GM10266 (cell line): ENCODE data around the gene SMCO2.

Source experiments
- DNase-seq: peaks from one replicate; pipeline ENCODE4 v3.0.0; 2012; ENCODE audit errors: extremely low spot score
- TF ChIP-seq, protein P1 (sequence below): IDR thresholded peaks from 2 replicates; pipeline ENCODE4 v1.5.1; 2012; ENCODE audit warnings: mild to moderate bottlenecking, low read depth; ENCODE audit not compliant: control insufficient read depth, insufficient read depth; ENCODE audit errors: missing control alignments

SMCO2 gene

GRCh38 chr12:27446436-27446835 is at the start of gene SMCO2:
Gene SMCO2 (plus strand): TSS chr12:27446736. CDS start chr12:27470632, 23,896 bp downstream.
- TF ChIP-seq, protein P1, sequence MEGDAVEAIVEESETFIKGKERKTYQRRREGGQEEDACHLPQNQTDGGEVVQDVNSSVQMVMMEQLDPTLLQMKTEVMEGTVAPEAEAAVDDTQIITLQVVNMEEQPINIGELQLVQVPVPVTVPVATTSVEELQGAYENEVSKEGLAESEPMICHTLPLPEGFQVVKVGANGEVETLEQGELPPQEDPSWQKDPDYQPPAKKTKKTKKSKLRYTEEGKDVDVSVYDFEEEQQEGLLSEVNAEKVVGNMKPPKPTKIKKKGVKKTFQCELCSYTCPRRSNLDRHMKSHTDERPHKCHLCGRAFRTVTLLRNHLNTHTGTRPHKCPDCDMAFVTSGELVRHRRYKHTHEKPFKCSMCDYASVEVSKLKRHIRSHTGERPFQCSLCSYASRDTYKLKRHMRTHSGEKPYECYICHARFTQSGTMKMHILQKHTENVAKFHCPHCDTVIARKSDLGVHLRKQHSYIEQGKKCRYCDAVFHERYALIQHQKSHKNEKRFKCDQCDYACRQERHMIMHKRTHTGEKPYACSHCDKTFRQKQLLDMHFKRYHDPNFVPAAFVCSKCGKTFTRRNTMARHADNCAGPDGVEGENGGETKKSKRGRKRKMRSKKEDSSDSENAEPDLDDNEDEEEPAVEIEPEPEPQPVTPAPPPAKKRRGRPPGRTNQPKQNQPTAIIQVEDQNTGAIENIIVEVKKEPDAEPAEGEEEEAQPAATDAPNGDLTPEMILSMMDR: no peak
- DNase-seq: no peak

- TF ChIP-seq, protein P1: no peak
- DNase-seq: no peak
These were observed 48.1 kb upstream of the SMCO2 start for GRCh38 chr12:27398466-27398865.

GRCh38 chr12:27399074-27399473 is 47.5 kb upstream of the SMCO2 start:
- no peak for DNase-seq
- TF ChIP-seq, protein P1: no peak

DNA sequence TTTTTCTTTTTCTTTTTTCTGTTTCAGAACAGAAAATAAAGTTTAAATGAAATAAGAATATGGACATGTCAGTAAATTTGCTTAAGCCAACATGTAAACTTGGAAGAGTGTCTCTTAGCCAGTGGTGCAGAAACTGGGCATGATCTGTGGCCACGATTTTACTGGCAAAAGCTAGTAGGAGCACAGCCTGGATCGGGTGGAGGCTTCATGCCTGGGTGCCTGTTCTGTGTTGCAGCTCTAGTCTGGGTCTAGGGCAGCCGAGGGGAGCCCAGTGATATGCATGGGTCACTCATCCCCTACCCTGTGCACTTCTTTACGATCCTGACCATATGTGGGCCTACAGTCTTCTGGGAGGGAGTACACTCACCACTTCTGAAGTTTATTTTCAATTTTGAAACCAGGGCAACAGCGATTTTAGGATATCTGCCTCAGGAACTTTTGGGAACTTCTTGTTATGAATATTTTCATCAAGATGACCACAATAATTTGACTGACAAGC is 45.6 kb upstream of the SMCO2 start:
- DNase-seq: no peak
- TF ChIP-seq, protein P1: no peak

- TF ChIP-seq, protein P1: no peak
- no peak for DNase-seq
These were observed 34.5 kb upstream of the SMCO2 start for GRCh38 chr12:27412047-27412446.

DNA sequence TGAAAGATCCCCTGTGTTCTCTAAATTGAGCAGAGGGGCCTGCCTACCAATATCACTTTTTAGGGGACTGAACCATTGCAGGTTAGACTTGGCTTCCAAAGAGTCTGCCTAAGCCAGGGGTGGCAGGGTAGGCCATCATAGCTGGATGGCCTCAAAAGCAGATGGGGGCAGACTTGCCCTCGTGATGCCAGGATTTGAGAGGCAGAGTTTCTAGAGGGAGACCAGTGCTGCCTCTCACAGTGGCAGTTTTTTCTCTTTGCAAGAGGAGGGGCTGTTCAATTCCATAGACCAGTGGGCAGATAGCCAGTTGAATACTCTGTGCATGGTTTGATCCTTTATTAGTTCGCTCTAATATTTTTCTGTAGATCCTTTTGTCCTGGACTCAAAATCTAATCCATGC is 23.8 kb upstream of the SMCO2 start:
- DNase-seq: no peak
- TF ChIP-seq, protein P1: no peak

DNA sequence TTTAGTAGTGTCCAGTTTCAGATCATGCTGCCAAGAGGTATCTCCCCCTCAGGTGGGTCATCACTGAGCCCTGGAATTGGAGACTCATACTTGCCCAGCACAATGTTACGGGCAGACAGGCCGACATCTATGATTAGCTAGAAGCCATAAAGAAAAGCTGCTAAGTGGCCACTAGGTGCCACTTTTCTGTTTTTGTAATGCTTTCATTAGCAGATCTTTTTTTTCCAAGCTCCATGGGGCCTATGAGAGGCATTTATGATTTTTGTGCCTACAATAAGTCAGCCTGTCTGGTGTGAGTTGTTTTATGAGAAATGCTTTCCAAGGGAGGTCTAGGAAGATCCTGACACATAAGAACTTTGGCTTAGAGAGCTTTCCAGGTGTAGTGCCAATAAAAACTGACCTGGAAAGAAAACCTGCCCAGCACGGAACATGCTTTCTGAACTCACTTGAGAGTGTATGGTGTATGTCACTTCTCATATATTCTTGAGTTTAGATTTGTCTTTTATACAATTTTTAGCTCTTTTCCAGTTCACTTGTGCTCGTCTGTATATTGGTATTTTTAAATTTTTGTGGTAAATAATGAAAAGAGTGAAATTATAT is 21.8 kb upstream of the SMCO2 start:
- DNase-seq: no peak
- TF ChIP-seq, protein P1: peak; percentile 28
